ENCODE measurements around the gene MBNL2. TPM values are rescaled to one million over a fixed set of nuclear protein-coding genes. Genes with fewer than 3 reads are reported as not detected.

Gene MBNL2
- total RNA-seq, 1 experiment from 2014 or later, result 17.8 TPM

- Histone ChIP-seq H3K27ac (ENCODE audit: low read length) (no peak overlapping the region), H3K27me3 (ENCODE audit: low read length) (no peaks in the 10 kb centered on the region), H4K20me1 (ENCODE audit: low read length) (no peaks in the 10 kb centered on the region), H3K4me2 (ENCODE audit: low read length) (no peak overlapping the region), H2AFZ (ENCODE audit: low read length) (no peak overlapping the region), H3K4me1 (ENCODE audit: insufficient read depth, low read length) (no peaks in the 10 kb centered on the region), H3K9me2 (replicated peaks; ENCODE audit: low read length) (no peaks in the 10 kb centered on the region), H3F3A (ENCODE audit: low read length, unreplicated experiment) (no peaks in the 10 kb centered on the region), H3K9me3 (ENCODE audit: low read length) (no peaks in the 10 kb centered on the region), H3K9ac (ENCODE audit: low read length) (no peak overlapping the region), H3K79me2 (ENCODE audit: low read length) (no peaks in the 10 kb centered on the region), H3K36me3 (ENCODE audit: low read depth, low read length) (no peaks in the 10 kb centered on the region), H3K4me3 (ENCODE audit: low read length) (no peak overlapping the region)
- ChIA-PET CTCF (no interaction called here), POLR2A (ENCODE audit: unreplicated experiment) (no interaction called here)
- BruUV-seq (replicated peaks), result no TSS peak
- TF ChIP-seq CTCF (conservative IDR thresholded peaks at IDR 0.05; ENCODE audit: low read depth, low read length) (no peak), EZH2 (IDR thresholded peaks at IDR 0.05; ENCODE audit: low read length, unreplicated experiment) (no peak), EZH2phosphoT487 (IDR thresholded peaks at IDR 0.05; ENCODE audit: borderline replicate concordance, low read length) (no peak)
- DNase-seq, result no peak
- ATAC-seq, result no peak; the same call in 1 of the 2 replicates
- intact Hi-C loops (cut with micrococcal nuclease), result no loop called here
Measured at GRCh38 chr13:97239943-97240787, 18.0 kb downstream of the MBNL2 start.

- Histone ChIP-seq H2AFZ (ENCODE audit: low read length) (no peak overlapping the region), H4K20me1 (ENCODE audit: low read length) (no peaks in the 10 kb centered on the region), H3K27me3 (ENCODE audit: low read length) (no peaks in the 10 kb centered on the region), H3K36me3 (ENCODE audit: low read depth, low read length) (no peaks in the 10 kb centered on the region), H3K4me1 (ENCODE audit: insufficient read depth, low read length) (no peaks in the 10 kb centered on the region), H3K9ac (ENCODE audit: low read length) (no peak overlapping the region), H3K79me2 (ENCODE audit: low read length) (no peaks in the 10 kb centered on the region), H3F3A (ENCODE audit: low read length, unreplicated experiment) (no peaks in the 10 kb centered on the region), H3K9me2 (replicated peaks; ENCODE audit: low read length) (no peaks in the 10 kb centered on the region), H3K9me3 (ENCODE audit: low read length) (no peaks in the 10 kb centered on the region), H3K4me3 (ENCODE audit: low read length) (no peak overlapping the region), H3K4me2 (ENCODE audit: low read length) (no peak overlapping the region), H3K27ac (ENCODE audit: low read length) (no peak overlapping the region)
- ATAC-seq (no peak), DNase-seq (no peak)
- no TSS peak for BruUV-seq (replicated peaks)
- ChIA-PET POLR2A (ENCODE audit: unreplicated experiment) (no interaction called here), CTCF (no interaction called here)
- intact Hi-C loops (cut with micrococcal nuclease), result no loop called here
- TF ChIP-seq CTCF (conservative IDR thresholded peaks at IDR 0.05; ENCODE audit: low read depth, low read length), result no peak
- TF ChIP-seq EZH2phosphoT487 (IDR thresholded peaks at IDR 0.05; ENCODE audit: borderline replicate concordance, low read length), result no peak
- TF ChIP-seq EZH2 (IDR thresholded peaks at IDR 0.05; ENCODE audit: low read length, unreplicated experiment), result no peak
Measured at GRCh38 chr13:97240788-97241734, 18.9 kb downstream of the MBNL2 start.

Measured in PC-3 (cell line).